Measurements from ENCODE around the gene EFNA5.

Gene EFNA5

GRCh38 chr5:107646418-107646817 lies 24.3 kb downstream of the EFNA5 start:
- no peak for DNase-seq (ENCODE audit: low read depth)
- no peak for TF ChIP-seq CTCF (conservative IDR thresholded peaks at IDR 0.05; ENCODE audit: low read length)
- H3K4me3 ChIP-seq (ENCODE audit: low read length): no peak overlapping the region

GRCh38 chr5:107640568-107640967 lies 30.2 kb downstream of the EFNA5 start:
- no peak for DNase-seq (ENCODE audit: low read depth)
- no peak for TF ChIP-seq CTCF (conservative IDR thresholded peaks at IDR 0.05; ENCODE audit: low read length)
- no peak overlapping the region for H3K4me3 ChIP-seq (ENCODE audit: low read length)

GRCh38 chr5:107639990-107640389 lies 30.7 kb downstream of the EFNA5 start:
- no peak overlapping the region for H3K4me3 ChIP-seq (ENCODE audit: low read length)
- no peak for TF ChIP-seq CTCF (conservative IDR thresholded peaks at IDR 0.05; ENCODE audit: low read length)
- no peak for DNase-seq (ENCODE audit: low read depth)

- TF ChIP-seq CTCF (conservative IDR thresholded peaks at IDR 0.05; ENCODE audit: low read length): no peak
- H3K4me3 ChIP-seq (ENCODE audit: low read length): no peak overlapping the region
- DNase-seq (ENCODE audit: low read depth): no peak
Observed at GRCh38 chr5:107636555-107636954, 34.2 kb downstream of the EFNA5 start.

GRCh38 chr5:107636068-107636467 lies 34.7 kb downstream of the EFNA5 start:
- TF ChIP-seq CTCF (conservative IDR thresholded peaks at IDR 0.05; ENCODE audit: low read length): no peak
- H3K4me3 ChIP-seq (ENCODE audit: low read length): no peak overlapping the region
- DNase-seq (ENCODE audit: low read depth): no peak

GRCh38 chr5:107634981-107635848 lies 35.5 kb downstream of the EFNA5 start:
- no peak for TF ChIP-seq CTCF (conservative IDR thresholded peaks at IDR 0.05; ENCODE audit: low read length)
- no peak overlapping the region for H3K4me3 ChIP-seq (ENCODE audit: low read length)
- DNase-seq (ENCODE audit: low read depth): no peak

Data from AG10803 (cell line).